SK-N-MC (cell line): ENCODE results near the gene AHDC1.

Experiments used
- FOXP2 ChIP-seq: optimal IDR thresholded peaks from 2 replicates; pipeline ENCODE3; 2011; ENCODE audit warnings: mild to moderate bottlenecking, moderate library complexity; ENCODE audit not compliant: insufficient read depth; ENCODE audit errors: extremely low read length, control extremely low read depth
- POLR2AphosphoS5 ChIP-seq: IDR thresholded peaks from 2 replicates; pipeline ENCODE4 v1.6.1; 2012; ENCODE audit warnings: mild to moderate bottlenecking, low read depth, low read length, borderline replicate concordance

GRCh38 chr1:27648602-27649305 lies 44.8 kb upstream of the AHDC1 start:
- no peak for TF ChIP-seq FOXP2
- TF ChIP-seq POLR2AphosphoS5, result no peak
